HG03095 (cell line): ENCODE measurements around the gene RNASEH2B.
A peak's percentile ranks its signal among the peaks of the same experiment; 100 is the strongest.

ENCODE experiments used
- ATAC-seq: cut with Tn5 transposase; IDR thresholded peaks from one replicate; pipeline ENCODE4 v1.9.1; 2021; ENCODE audit warnings: moderate library complexity; ENCODE audit not compliant: unreplicated experiment

Gene RNASEH2B

GRCh38 chr13:50905256-50905655, 4.3 kb upstream of the RNASEH2B start:
- no peak for ATAC-seq

DNA sequence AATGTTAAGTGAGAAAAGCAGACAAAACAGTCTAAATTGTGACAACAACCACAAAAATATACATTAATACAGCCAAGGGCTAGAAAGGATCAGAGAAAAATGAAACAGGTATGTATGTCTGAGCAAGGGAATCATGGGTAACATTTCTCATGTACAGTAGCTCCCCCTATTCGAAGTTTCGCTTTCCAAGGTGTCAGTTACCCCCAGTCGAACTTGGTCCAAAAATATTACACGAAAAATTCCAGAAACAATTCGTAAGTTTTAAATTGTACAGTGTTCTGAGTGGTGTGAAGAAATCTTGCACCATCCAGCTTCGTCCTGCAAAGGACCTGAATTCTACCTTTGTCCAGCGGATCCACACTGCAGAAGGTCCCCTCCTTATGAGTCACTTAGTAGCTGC, 1.8 kb upstream of the RNASEH2B start:
- ATAC-seq = no peak

DNA sequence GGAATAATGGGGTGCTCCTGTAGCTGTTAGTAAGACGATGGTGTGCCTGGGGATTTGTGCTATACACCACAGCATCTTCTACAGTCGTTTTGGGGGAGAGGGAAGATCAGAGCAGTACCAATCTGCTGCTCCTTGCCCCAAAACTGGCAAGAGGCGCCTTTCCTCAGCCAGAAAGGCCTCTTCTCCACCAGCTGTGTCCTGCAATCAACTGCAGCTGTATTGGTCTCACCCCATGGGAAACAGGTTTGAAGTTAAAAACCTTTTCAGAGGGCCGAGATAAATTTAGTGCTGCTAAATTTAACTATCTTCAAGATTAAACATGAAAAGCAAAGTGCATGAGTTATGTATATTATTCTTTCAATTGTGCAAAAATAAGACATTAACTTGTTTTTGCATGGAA, 1.2 kb upstream of the RNASEH2B start:
- no peak for ATAC-seq

- no peak for ATAC-seq
Observed at GRCh38 chr13:50910485-50910805, 854 bp downstream of the RNASEH2B start.

DNA sequence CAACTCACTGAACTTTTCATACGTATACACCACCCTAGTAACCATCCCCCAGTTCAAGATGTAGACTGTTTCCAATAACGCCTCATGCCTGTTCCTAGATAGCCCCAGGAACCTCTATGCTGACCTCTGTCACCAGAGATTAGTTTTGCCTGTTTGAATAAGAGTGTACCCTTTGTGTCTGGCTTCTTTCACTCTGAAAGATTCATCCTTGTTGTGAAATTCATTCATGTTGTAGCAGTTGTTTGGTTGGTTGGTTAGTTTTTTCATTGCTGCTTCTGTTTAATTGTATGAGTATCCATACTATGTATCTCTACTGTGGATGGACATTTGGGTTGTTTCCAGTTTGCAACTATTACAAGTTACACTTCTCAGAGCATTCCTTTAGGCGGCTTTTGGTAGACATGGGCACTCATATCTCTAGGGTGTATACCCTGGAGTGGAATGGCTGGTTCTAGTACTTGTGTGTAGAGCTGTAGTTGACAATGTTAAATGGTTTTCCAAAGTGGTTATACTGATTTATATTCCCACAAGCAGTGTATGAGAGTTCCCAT, 1.6 kb downstream of the RNASEH2B start:
- no peak for ATAC-seq

DNA sequence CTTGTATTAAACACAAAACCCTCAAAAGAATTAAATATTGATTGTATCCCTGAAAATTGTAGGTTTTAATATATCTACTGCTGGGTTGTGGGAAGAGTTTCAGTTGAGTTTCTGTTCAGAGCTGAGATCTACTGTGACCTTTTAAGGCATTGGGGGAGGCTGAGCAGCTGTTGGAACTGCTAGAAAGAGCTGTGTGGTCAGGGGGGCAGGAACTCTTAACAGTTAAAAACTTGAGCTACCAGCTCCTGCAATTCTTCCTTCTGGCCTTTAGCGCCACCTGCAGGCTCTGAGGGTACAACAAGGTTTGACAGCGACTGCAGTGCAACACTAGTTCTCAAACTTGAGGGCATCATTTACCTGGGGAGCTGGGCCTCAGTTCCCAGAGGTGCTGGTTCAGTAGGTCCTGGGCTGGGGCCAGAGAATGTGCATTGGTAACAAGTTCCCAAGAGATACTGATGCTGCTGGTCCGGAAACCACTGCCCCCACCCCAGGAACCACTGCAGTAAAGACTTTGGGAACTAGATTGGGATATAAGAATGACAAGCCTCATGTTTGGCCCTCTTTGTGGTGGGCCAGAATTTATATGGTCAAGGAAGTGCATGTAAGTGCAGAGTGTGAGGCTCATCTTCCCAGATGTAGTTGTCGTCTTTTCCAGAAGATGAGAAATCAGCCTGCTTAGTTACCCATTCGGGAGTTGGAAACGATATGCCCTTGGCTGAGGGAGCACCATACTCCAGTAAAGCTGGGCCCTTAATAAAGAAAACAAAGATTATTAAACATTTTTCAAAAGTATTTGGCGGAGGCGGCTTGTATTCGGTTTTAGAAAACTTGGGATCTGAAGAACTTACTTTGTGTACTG, 2.6 kb downstream of the RNASEH2B start:
- ATAC-seq = peak; percentile 44

DNA sequence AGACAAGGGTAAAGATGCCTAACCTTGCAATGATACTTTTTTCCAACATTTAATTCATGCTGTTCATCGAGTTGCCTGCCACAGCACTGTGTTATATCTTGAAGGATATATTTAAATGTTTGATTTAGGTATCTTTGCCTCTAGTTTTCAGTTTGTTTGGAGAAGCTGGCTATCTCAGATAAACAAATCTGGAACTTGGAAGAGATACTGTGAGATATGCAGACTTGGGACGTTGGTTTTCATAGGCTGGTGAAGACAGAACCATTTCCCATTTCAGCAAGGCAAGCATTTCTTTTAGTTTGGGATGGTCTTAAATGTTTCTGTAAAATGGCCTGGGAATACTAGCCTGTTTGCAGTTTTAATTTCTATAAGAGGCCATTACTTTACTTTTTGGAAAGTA, 3.3 kb downstream of the RNASEH2B start:
- ATAC-seq = no peak

- ATAC-seq = no peak
Observed at GRCh38 chr13:50914176-50914700, 4.6 kb downstream of the RNASEH2B start.

DNA sequence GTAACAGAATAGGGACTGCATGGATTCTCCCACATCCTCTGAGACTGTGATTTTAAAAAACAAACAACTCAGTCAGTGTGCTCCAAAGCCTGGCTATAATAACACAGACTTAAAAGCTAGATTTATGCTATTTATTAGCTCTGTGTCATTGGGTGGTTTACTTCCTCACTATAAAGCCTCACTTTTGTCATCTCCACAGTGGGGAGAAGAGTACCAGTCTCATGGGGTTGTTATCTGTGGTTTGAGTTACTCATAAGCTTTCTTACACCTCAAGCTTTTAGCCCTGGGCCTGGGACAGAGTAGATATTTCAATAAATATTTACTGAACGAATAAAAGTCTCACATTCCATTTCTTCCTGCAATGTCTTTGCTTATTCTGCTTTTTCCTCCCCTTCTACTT, 5.3 kb downstream of the RNASEH2B start:
- ATAC-seq = no peak

DNA sequence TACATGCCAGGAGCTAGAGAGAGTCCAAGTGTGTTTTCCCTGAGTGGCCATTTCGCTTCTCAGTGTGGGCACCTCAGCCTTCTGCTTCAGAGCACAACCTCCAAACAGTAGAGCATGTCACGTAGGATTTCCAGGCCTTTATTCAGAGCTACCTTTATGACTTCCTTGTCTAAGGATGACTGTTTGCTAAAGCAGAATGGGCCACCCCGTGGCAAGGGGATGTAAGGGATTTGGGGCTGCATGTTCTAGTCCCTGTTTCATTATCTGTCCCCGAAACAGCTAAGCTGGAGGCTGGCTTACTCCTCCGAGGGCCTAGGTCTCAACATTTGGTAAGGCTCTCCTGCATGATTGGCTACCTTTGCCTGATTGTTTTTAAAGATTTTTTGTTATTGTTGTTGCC, 6.0 kb downstream of the RNASEH2B start:
- no peak for ATAC-seq

DNA sequence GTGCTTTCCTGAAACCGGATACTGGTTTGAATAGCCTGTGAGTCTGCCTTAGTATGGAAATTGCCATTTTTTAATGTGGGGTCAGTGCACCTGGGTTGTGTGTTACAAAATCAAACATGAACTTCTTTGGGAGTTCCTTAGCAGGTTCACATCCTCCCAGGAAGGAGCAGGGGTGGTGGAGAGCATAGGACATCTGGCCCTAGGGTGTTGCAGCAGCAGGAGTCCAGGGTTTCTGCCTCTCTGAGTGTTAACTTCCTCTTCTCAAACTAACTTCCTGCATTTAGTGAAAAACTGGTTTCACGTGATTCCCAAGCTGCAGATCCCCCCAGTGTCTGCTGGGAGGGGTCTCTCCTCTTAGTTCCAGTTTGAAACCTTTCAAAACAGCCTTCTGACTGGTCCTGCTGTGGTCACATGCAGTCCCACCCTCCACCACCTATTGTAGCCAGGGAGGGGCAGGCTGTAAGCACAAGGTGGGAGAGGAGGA, 7.2 kb downstream of the RNASEH2B start:
- ATAC-seq = no peak

DNA sequence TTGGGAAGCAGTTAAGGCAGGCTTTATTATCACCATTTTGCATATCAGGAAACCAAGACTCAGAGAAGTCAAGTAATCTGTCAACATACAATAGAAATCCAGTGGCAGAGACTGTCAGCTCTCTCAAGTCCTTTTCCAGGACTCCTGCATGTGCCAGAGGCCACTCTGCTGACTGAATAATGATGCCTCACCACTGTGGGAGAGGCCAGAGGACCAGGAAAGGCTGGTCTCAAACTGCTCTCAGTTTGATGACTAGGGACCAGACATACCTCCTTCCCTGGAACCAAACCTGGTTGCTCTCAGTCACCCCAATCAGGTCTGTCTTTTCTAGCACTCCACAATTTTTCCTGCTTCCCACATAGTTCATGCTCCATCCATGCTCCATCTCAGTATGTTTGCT, 8.0 kb downstream of the RNASEH2B start:
- no peak for ATAC-seq

GRCh38 chr13:50918567-50918966, 9.0 kb downstream of the RNASEH2B start:
- no peak for ATAC-seq

- no peak for ATAC-seq
Observed at GRCh38 chr13:50919277-50919676, 9.7 kb downstream of the RNASEH2B start.

- no peak for ATAC-seq
Observed at GRCh38 chr13:50921706-50922105, 12.1 kb downstream of the RNASEH2B start.

DNA sequence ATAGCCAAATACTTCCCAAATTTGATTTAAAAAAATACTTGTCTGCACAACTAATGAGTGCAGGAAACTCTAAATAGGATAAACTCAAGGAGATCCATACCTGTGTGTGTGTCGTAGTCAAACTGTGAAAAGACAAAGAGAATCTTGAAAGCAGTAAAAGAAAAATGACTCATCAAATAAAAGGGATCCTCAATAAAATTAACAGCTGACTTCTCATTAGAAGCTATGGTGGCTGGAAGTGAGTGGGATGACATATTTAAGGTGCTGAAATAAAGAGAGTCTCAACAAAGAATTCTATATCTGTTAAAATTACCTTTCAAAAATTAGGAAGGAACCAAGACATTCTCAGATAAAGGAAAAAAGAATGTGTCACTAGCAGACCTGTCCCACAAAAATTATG, 13.7 kb downstream of the RNASEH2B start:
- ATAC-seq = no peak

- ATAC-seq = no peak
Observed at GRCh38 chr13:50924025-50924424, 14.4 kb downstream of the RNASEH2B start.

DNA sequence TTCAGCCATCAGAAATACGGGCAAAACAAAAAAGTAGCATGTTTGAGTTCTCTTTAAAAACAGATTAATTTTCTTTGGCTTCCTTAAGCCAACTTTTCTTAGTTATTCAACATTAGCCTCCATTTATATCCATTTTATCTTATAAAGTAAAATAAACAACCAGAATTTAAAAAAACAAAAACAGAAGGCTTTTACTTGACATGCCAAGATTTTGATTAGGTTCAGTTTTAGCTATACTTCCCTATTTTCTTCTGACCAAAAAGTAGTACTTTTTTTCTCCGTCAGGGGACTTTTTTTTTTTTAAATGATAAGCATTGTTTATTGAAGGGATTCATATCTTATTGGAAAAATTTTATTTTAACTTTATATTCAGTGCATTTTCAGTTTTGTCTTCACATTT, 18.1 kb downstream of the RNASEH2B start:
- ATAC-seq = no peak

DNA sequence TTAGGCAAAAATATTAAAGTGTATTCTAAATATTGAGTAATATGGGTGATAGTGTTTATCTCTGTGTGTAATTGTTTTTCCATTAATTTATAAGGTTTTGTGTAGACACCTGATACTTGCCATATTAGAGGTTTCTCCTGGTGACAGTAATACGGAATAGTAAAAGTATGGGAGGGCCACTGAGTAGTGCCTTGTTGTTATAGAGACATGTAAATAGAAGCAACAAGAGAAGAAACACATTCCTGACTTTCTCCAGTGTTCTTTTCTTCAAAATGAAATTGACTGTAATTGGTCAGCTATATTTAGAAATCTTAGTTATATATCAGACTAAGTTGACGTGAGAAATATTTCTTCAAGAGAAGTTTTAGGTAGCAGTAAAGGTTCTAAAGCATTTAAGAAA, 18.5 kb downstream of the RNASEH2B start:
- ATAC-seq = no peak

DNA sequence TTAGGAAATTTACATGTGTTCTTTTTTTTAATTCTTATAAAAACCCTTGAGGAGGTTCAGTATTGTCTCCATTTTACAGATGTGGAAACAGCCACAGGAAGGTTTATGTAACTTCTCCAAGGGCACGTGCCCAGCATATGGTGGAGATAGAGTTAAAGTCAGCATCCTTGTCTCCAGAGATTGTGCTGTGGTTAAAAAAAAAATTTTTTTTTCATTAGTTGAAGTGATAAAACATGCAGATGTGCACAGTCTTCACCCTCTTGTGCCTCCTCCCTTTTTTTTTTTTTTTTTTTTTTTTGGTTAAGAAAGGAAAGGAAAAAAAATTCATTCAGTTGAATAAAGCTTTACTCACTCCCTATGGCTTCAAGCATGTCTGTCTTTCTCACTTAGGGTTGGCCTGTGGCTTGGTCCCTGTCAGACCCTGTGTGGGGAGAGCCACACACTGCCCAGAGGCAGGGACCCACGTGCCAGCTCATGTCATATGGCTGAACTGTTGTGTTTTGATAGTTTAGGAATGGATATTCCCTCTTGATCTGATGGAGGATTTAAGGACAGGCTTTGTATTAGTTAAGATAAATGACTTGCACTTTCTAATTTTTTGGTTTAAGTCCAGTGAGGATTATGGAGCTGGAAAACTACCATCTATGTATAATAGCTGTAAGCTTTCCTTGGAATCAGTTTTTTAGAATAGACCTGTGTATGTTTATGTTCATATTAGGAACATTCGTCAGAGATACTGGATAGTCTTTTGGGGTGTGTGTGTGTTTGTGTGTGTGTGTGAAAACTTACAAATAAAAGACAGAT, 19.3 kb downstream of the RNASEH2B start:
- no peak for ATAC-seq

- no peak for ATAC-seq
Observed at GRCh38 chr13:50932091-50932490, 22.5 kb downstream of the RNASEH2B start.
